ENCODE results near the gene SRSF3.

GRCh38 chr6:36633915-36634314 is 39.8 kb downstream of the SRSF3 start:
- TF ChIP-seq CTCF (IDR thresholded peaks at IDR 0.05; ENCODE audit: low read depth, low read length, poor library complexity, severe bottlenecking), result no peak
- no peak for TF ChIP-seq EZH2phosphoT487 (IDR thresholded peaks at IDR 0.05; ENCODE audit: borderline replicate concordance, low read length)

Measured in DOHH2 (cell line).